GM13977 (cell line): ENCODE measurements around the gene PJA2.
"Not testable (repeated sequence)": the region's sequence is repeated elsewhere in the genome, so short reads cannot be mapped to it uniquely, and the experiment has no call there.

ENCODE experiments used
- DNase-seq: peaks from one replicate; pipeline ENCODE4 v3.0.0; 2012; ENCODE audit warnings: low spot score
- CTCF ChIP-seq: IDR thresholded peaks from 2 replicates; pipeline ENCODE4 v1.5.1; 2012; ENCODE audit warnings: mild to moderate bottlenecking, control low read depth; ENCODE audit not compliant: insufficient read depth; ENCODE audit errors: extremely low read depth, missing control alignments
- in situ Hi-C: fragments of 300-500 bp; cut with MboI; formaldehyde crosslinking; loops from one replicate; pipeline ENCODE4 v1.12.0; 2022; ENCODE audit warnings: low sequenced_read_pairs, low pct_unique_long_range_greater_than_20kb, mixed read lengths, inconsistent platforms; ENCODE audit not compliant: unreplicated experiment

PJA2 gene

GRCh38 chr5:109450129-109450877, 40.5 kb upstream of the PJA2 start:
- no peak for DNase-seq

DNA sequence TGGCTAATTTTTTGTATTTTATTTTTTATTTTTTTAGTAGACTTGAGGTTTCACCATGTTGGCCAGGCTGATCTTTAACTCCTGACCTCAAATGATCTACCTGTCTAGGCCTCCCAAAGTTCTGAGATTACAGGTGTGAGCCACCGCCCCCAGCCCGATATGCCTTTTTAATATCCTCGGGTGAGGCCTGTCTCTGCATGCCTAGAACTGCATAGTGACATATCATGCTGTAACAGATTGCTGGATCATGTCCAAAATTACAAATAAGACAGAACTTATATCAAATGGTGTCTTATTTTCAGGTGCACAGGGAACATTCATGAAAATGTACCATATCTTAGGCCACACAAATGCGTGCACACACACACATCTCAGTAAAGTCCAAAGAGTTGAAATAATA, 39.1 kb upstream of the PJA2 start:
- in situ Hi-C loops: no loop called here
- DNase-seq: no peak
- TF ChIP-seq CTCF: no peak

More at GRCh38 chr5:109450129-109450877, 40.5 kb upstream of the PJA2 start:
- in situ Hi-C loops: loop anchor here (25.0 kb wide), 2 partner anchors 538 to 763 kb away; no protein-coding TSS in a partner anchor
- no peak for TF ChIP-seq CTCF

GRCh38 chr5:109439590-109439989, 29.8 kb upstream of the PJA2 start:
- no peak for DNase-seq
- no peak for TF ChIP-seq CTCF
- in situ Hi-C loops: no loop called here

DNA sequence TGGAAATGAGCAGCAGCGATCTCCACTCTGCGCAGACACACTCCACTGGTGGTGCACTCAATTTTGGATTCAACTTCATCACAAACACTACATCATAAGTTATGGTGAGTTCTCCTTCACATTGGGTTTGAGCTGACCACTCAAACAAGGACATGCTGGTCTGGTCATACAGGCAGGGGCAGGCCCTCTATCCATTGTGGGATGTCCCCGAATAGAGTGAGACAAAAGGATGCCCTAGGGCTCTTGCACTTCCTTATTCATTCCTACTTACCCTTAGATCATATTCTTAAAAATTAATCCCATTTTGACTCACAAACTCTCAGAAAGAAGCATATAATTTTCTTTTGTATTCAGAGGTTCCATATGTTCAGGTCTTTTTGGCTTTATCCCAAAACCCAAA, 16.3 kb upstream of the PJA2 start:
- no peak for TF ChIP-seq CTCF
- DNase-seq: no peak
- in situ Hi-C loops: no loop called here

GRCh38 chr5:109425521-109425920, 15.7 kb upstream of the PJA2 start:
- DNase-seq, in situ Hi-C loops: not testable (repeated sequence)

DNA sequence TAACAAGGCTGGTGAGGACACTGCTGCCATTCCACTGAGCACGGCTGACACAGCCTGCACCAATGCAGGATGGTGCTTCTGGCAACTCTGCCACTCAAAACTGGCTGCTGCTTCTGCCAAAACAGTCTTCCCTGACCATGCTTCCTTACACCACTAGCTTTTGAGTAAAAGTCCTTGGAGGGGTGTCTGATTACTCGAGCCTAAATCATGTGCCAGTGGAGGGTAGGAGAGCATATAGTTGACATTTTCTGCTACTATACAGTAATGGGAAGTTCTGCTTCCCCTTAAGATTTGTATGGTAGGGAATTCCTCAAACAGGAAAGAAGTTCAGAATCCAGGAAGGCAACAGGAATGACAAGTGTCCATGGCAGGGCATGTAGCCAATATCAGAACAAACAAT, 12.2 kb upstream of the PJA2 start:
- TF ChIP-seq CTCF: no peak
- in situ Hi-C loops: no loop called here
- DNase-seq: no peak

- no peak for DNase-seq
- in situ Hi-C loops: no loop called here
These were observed 9.1 kb upstream of the PJA2 start for GRCh38 chr5:109418712-109419352.

More at GRCh38 chr5:109418712-109419352, 9.1 kb upstream of the PJA2 start:
- no peak for TF ChIP-seq CTCF
